Hair follicular keratinocyte (primary cell): ENCODE results near the gene IL17RB. TPM values are rescaled to one million over a fixed set of nuclear protein-coding genes. Genes with fewer than 3 reads are reported as not detected.

Source experiments
- total RNA-seq: library from RNA; depleted of rRNA; stranded (reverse); fragments of >200 nt; gene quantifications from 2 replicates; pipeline ENCODE4 v1.2.3, GENCODE V29; 2015

IL17RB gene
- not detected in 2 replicates for total RNA-seq

GRCh38 chr3:53846134-53846850 lies at the start of gene IL17RB, which contains the start of gene CHDH:
IL17RB (plus strand) TSS chr3:53846568; CDS start chr3:53846589, 21 bp downstream.
CHDH (minus strand) TSS chr3:53846419; CDS start chr3:53824008, 22,411 bp downstream.

GRCh38 chr3:53881691-53882593 lies 35.6 kb downstream of the IL17RB start, which contains the start of gene ACTR8:
ACTR8 (minus strand) TSS chr3:53882152; CDS start chr3:53882101, 51 bp downstream.

GRCh38 chr3:53891497-53892285 lies 45.3 kb downstream of the IL17RB start, which contains the start of gene SELENOK:
SELENOK (minus strand) TSS chr3:53891859.

Other genes with a start within 250 kb of the IL17RB start
- gene CHDH, start 149 bp upstream of the IL17RB start, total RNA-seq: 0.04 and 0.08 TPM in 2 replicates
- gene ACTR8, start 35.6 kb downstream of the IL17RB start, total RNA-seq: 15.9 and 20.4 TPM in 2 replicates
- 42.0 and 56.8 TPM in 2 replicates for gene SELENOK, start 45.3 kb downstream of the IL17RB start, total RNA-seq